HG02840 (cell line): ENCODE data around the gene GMCL2.

ENCODE experiments used
- ATAC-seq: cut with Tn5 transposase; IDR thresholded peaks from one replicate; pipeline ENCODE4 v1.9.1; 2021; ENCODE audit warnings: mild to moderate bottlenecking, moderate library complexity, moderate number of reproducible peaks; ENCODE audit not compliant: unreplicated experiment, low FRiP score

Gene GMCL2

DNA sequence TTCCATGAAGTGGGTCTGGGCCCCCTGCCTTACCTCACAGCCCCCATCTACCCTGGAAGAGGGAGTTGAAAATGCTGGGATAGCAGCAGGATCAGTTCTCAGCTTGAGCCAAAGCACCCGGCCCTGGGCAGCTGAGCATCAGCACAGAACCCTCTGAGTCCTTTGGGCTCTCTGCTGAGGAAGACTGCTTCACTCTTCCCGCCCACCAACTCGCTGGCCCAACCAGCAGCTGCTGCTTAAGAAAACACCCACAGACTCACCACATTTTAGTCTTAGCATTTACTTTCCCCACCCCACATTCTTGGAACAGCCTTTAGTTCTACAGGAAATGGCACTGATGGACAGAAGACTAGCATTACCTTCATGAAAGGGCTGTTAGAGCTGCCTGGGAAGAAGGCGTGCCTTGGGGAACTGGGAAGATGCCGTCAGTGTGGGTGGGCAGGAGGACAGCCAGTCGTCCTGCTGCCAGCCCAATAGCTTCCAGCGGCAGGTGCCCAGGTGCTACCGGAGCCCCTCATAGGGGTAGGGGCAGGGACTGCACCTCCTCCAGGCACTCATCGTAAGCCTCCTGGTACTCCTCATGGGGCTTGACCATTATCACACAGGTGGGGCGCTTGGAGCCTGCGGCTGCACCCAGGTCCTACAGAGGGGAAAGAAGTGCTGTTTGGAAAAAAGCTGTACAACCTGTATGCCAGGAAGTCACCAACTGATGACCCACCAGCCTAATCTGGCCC, 37.8 kb downstream of the GMCL2 start:
- ATAC-seq = no peak

DNA sequence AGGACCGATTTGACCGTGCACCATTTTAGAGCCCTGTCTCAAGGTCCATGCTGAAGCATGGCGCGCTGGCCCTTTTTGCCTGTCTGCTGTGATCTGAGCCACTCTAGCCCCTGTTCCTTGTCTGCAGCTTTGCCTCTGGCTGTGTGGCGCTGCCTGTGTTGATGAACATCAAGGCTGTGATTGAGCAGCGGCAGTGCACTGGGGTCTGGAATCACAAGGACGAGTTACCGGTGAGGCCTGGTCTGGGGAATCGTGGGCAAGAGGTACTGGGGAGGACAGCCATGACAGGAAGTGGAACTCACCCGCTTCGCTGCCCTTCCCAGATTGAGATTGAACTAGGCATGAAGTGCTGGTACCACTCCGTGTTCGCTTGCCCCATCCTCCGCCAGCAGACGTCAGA, 39.8 kb downstream of the GMCL2 start:
- no peak for ATAC-seq

DNA sequence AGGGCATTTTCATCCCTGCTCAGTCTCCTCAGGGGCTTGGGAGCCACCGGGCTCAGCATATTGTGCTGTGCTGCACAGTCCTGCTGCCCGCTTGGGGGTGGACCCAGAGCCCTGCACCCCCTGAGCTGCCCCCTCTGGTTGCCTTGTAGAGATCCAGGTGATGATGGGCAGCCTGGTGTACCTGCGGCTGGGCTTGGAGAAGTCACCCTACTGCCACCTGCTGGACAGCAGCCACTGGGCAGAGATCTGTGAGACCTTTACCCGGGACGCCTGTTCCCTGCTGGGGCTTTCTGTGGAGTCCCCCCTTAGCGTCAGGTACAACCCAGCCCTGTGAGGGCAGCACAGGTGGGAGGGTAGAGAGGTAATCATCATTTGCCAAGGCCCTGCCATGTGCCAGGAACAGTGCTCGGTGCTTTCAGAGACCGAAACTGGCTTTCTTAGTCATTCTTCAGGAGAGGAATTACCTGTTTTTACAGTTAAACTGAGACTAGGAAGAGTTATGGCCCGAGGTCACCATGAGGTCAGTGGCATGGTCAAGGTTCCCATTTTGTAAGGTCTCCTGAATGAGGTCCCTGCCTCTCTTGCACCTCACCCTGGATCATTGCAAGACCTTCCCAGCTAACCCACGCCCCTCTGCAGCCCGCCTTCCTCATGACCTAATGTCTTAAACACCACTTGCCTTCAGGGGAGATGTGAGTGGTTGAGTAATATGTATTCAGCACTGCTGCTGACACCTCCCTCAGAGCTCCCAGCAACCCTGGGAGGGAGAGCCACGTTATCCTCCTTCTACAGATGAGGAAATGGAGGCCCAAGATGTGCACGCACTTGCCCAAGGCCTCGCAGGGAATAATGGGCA, 41.0 kb downstream of the GMCL2 start:
- ATAC-seq = no peak

DNA sequence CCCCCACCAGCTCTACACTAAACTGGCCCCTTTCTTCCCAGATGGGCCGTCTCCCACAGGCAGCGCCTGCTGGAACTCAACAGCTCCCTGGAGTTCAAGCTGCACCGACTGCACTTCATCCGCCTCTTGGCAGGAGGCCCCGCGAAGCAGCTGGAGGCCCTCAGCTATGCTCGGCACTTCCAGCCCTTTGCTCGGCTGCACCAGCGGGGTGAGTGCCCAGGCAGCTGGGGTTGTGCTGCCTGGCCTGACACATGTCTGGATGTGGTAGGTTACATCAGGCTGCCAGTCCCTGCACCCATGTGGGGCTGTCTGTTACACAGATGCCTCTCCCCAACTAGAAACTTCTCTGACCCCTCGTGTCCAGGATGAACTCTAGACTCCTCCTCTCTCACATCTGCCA, 43.3 kb downstream of the GMCL2 start:
- no peak for ATAC-seq

DNA sequence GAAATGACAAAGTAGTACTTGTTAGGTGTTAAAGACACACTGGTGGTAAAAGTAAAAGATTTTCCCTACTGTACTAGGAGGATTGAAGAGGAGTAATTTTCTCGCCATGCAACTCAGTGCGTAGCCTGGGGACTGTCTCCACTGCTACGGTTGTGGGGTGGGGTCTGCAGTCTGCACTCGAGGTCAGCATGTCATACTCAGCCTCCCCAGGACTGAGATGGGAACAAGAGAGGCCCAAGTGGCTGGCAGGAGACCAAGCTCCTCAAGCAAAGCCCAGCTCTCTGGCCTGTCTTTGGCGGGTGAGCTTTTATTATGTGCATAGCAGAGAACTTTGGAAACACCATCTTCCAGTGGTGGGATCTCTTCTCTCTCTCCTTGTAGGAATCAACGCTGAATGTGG, 43.9 kb downstream of the GMCL2 start:
- ATAC-seq = no peak

DNA sequence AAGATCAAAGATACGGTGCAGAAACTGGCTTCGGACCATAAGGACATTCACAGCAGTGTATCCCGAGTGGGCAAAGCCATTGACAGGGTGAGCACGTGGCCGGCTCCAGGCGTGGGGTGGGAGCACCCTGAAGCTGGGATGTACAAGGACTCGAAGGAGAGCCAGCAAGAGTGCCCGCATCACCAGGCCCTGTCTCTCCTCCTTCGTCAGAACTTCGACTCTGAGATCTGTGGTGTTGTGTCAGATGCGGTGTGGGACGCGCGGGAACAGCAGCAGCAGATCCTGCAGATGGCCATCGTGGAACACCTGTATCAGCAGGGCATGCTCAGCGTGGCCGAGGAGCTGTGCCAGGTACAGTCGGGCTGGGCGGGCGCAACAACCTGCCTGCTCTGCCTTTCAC, 44.5 kb downstream of the GMCL2 start:
- no peak for ATAC-seq

DNA sequence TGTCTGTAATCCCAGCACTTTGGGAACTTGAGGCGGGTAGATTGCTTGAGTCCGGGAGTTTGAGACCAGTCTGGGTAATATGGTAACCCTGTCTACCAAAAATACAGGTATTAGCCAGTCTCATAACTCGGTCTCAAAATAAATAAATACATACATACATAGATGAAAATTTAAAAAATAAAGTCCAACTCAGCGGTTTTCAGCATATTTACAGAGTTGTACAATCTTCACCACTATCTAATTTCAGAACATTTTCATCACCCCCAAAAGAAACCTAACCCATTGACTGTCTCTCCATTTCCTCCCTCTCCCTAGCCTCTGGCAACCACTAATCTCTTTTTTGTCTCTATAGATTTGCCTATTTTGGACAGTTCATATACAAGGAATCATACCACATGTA, 45.6 kb downstream of the GMCL2 start:
- no peak for ATAC-seq

DNA sequence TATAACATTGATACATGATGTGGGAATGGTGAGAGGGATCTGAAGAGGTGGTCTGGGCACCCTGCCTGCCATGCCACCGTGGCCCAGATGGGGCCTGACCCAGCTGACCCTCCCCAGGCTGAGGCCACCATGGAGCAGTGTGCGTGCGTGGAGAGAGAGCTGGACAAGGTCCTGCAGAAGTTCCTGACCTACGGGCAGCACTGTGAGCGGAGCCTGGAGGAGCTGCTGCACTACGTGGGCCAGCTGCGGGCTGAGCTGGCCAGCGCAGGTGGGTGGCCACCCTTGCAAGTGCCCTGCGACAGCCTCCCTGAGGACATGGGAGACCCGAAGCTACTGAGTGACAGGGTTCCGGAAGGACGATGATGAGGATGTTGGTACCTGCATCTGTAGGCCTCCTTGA, 49.2 kb downstream of the GMCL2 start:
- ATAC-seq = no peak

DNA sequence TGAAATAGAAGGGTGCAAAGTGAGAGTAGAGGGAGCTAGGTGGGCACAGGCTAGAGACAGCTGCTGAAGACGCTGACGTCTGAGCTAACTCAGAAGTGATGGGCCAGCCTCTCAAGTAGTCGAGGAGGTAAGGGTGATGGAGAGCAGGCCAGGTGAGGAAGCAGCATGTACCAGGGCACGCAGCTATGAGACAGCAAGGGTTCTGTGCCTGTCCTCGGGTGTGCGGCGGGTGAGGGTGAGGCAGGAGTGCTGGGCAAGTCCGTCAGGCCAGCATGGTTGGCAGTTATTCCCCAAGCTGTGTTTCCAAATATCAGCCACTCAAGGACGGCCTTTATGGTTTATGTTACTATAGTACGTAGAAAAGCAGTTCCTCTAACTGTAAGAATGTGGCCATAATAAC, 50.2 kb downstream of the GMCL2 start:
- ATAC-seq = no peak
